Lower leg skin (tissue), 4 donors: ENCODE data around the gene CHD5. TPM values are rescaled to one million over a fixed set of nuclear protein-coding genes. Genes with fewer than 3 reads are reported as not detected.

Experiments
- DNase-seq, 2 donors: peaks; one replicate each; pipeline ENCODE4 v3.0.0-alpha.2; 2019; ENCODE audit warnings: low spot score in 2 of 2
- H3K4me3 ChIP-seq: fragments of 200-600 bp; sonication (generic); 2 replicates; pipeline ENCODE4 v1.5.1; 2017; ENCODE audit warnings: mild to moderate bottlenecking, low read depth; ENCODE audit not compliant: poor library complexity, severe bottlenecking
- CTCF ChIP-seq, 3 donors: fragments of 450-650 bp; IDR thresholded peaks; one replicate each; pipeline ENCODE4 v1.5.1; 2016; ENCODE audit warnings: antibody characterized with exemption in 3 of 3, mild to moderate bottlenecking in 3 of 3, moderate library complexity in 2 of 3
- POLR2A ChIP-seq, 2 donors: fragments of 450-650 bp; IDR thresholded peaks; one replicate each; pipeline ENCODE4 v1.6.1; 2016 to 2017; ENCODE audit warnings: antibody characterized with exemption in 2 of 2, mild to moderate bottlenecking in 1 of 2, moderate library complexity in 1 of 2
- WGBS, 2 donors: methylation state at CpG; one replicate each; pipeline ENCODE4 v1.1.5; 2018; 5-methylcytosine and 5-hydroxymethylcytosine counted together
- intact Hi-C: fragments of 100-400 bp; cut with DNase I; formaldehyde crosslinking; loops from one replicate; pipeline ENCODE4 v1.15.0; 2023; ENCODE audit warnings: low total_unique reads
- total RNA-seq, 4 donors: library from RNA; depleted of rRNA; stranded (reverse); fragments of >200 nt; gene quantifications; one replicate each; pipeline ENCODE4 v1.1.0, GENCODE V29; 2016

The CHD5 gene
- under 1 TPM in 3 of 4 donors, not detected in 1; 0.04 to 0.27 (median 0.13) TPM for total RNA-seq

- H3K4me3 ChIP-seq, result no peak within 1 kb of the TSS
- WGBS, 2 donors, result 0 to 4% methylated on average over 9 to 15 of the region's 57 CpGs
- no peak for DNase-seq
- intact Hi-C loops, result loop anchor here (10.0 kb wide), 1 partner anchor 65 kb away; no protein-coding TSS in a partner anchor
- TF ChIP-seq POLR2A (IDR thresholded peaks at IDR 0.05), result no peak
Measured at GRCh38 chr1:6180268-6180706, at the start of gene CHD5. Gene CHD5 (minus strand): TSS chr1:6180321. CDS start chr1:6180023, 298 bp downstream.

GRCh38 chr1:6225651-6226050, 45.5 kb upstream of the CHD5 start:
- TF ChIP-seq CTCF (IDR thresholded peaks at IDR 0.05) (no peak), POLR2A (IDR thresholded peaks at IDR 0.05) (no peak)
- H3K4me3 ChIP-seq, result no peak overlapping the region
- DNase-seq, result no peak
- intact Hi-C loops, result no loop called here
- WGBS, 2 donors, result 92 to 96% methylated on average over 8 of the region's 8 CpGs

GRCh38 chr1:6224718-6225117, 44.6 kb upstream of the CHD5 start:
- no peak overlapping the region for H3K4me3 ChIP-seq
- intact Hi-C loops, result no loop called here
- 86 to 91% methylated on average over 15 of the region's 15 CpGs for WGBS, 2 donors
- no peak for DNase-seq
- TF ChIP-seq POLR2A (IDR thresholded peaks at IDR 0.05) (no peak), CTCF (IDR thresholded peaks at IDR 0.05) (no peak)

GRCh38 chr1:6223617-6224016, 43.5 kb upstream of the CHD5 start:
- WGBS, 2 donors, result 95 to 98% methylated on average over 13 of the region's 13 CpGs
- TF ChIP-seq POLR2A (IDR thresholded peaks at IDR 0.05), result no peak
- no peak for TF ChIP-seq CTCF (IDR thresholded peaks at IDR 0.05)
- H3K4me3 ChIP-seq, result no peak overlapping the region
- DNase-seq, result no peak
- intact Hi-C loops, result no loop called here

GRCh38 chr1:6222636-6223035, 42.5 kb upstream of the CHD5 start:
- H3K4me3 ChIP-seq, result no peak overlapping the region
- intact Hi-C loops, result no loop called here
- TF ChIP-seq CTCF (IDR thresholded peaks at IDR 0.05) (no peak), POLR2A (IDR thresholded peaks at IDR 0.05) (no peak)
- 37 to 57% methylated on average over 6 of the region's 6 CpGs for WGBS, 2 donors
- DNase-seq, result peak in 1 of 2 donors; percentile 59

GRCh38 chr1:6221210-6221784, 41.2 kb upstream of the CHD5 start:
- DNase-seq, result no peak
- intact Hi-C loops, result no loop called here
- no peak overlapping the region for H3K4me3 ChIP-seq
- WGBS, 2 donors, result 85 to 95% methylated on average over 12 of the region's 12 CpGs
- no peak for TF ChIP-seq POLR2A (IDR thresholded peaks at IDR 0.05)
- no peak for TF ChIP-seq CTCF (IDR thresholded peaks at IDR 0.05)
